NOMO-1 treated with DMSO at 0.1 percent for 48 hours (cell line): ENCODE data around the gene CFAP251.

Experiments used
- DNase-seq: peaks from one replicate; lab custom pipeline; 2025; ENCODE audit not compliant: unreplicated experiment; lab: John Stamatoyannopoulos, UW

Gene CFAP251

GRCh38 chr12:122001466-122002209 lies 83.2 kb downstream of the CFAP251 start:
- DNase-seq: no peak

DNA sequence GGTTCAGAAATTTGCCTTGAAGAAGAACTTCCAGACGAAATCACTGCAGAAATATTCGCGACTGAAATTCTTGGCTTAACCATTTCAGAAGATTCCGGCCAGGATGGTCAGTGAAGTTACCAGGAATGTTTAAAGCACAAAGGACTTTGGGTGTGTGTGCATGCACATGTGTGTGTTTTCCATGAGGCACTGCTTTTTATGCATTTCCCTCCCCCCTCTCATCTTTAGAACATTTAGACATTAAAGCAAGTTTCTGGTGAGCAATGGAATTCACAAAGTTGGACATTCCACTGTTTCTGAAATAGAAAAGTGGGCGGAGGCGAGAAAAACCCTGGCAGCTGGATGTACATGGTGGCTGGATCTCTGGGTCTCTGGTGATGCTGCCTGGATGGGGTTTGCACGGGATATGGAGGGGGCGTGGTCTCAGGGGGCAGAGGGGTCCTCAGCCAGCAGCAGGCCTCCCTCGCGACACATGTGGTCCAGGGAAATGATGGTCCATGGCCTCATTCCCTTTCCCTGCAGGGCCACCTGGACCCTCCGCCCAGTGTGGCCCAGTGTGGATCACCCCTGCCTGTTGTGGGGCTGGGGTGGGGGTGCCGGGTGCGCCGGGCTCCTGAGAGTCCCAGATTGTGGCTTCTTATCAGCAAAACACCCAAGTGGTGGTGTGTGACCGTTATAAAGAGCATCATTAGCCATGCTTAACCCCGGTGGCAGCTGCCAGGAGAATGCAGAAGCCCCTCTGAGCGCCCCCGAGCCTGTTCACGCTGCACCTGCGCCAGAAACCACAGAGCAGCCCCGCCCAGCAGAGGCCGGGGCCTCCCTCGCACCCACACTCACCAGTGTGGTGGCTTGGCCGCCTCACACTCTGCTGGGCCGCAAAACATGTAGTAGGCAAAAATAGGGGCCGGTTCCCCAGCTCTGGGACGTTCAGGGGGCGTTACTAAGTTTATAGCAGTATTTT lies 85.5 kb downstream of the CFAP251 start:
- DNase-seq: no peak

DNA sequence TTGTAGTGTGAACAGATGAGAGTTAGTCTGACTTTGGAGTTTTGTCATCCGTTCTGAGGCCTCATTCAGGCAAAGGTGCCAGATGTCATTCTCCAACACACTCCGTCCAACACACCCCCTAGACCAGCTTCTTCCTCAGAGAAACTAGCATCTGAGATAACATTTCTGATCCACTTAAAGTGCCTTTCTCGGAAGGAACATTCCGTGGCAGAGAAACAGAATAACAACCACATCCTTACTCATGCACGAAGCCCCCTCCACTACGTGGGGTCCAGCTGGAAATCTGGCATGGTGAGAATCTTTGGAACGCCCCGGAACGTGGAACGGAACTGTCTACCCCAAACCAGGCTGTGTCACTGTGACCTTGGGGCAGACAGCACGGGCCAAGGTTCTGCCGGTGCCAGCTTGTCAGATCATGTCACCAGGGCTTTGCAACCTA lies 86.3 kb downstream of the CFAP251 start:
- DNase-seq: no peak

- DNase-seq: no peak
Observed at GRCh38 chr12:122005252-122005776, 86.9 kb downstream of the CFAP251 start.

DNA sequence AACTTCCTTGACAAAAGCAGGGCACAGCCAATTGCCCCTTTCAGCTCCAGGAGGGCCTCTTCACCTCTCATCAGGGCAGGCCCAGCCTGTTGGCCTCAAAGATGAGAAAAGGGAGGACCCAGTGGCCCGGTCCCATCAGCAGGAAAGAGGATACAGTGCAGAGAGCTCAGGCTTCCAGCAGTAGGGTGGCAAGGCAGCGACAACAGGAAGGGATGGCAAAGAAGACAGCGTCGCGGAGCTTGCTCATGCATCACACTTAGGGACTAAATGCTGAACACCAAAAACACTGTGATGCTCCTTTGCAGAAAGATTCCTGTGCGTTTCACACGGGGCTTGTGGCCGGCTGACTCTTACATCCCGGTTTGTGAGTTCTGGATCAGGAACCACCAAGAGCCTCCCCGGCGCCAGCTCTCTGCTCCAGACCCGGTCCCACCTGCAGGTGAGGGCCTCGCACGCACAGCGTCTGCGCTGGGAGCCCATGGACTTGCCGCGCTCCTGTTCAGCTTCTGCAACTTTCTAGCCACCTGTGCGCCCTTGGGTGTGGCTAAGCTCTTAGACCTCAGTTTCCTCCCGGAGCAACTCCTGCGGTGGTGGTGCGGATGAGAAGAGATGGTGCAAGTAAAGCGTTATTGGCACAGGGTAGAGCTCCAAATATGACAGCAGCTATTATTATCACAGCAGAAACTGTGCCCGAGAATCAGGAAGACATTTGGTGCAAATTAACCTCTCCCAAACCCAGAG lies 88.0 kb downstream of the CFAP251 start:
- peak; percentile 43 for DNase-seq

- no peak for DNase-seq
Observed at GRCh38 chr12:122009741-122010140, 91.3 kb downstream of the CFAP251 start.

DNA sequence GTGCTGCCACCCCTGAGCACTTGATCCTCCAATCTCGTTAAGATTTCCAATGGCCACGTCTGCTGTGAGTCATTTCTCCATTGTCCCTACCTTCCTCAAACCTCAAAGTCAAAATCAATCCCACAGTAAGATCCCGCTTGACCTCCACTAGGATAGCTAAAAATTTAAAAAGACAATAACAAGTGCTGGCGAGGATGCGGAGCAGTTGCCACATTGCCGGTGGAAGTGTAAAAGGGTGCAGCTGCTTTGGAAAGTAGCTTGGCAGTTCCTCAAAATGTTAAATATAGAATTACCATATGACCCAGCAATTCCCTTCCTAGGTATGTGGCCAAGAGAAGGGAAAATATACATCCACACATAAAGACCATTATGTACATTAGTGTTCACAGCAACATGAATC lies 93.8 kb downstream of the CFAP251 start:
- DNase-seq: no peak

DNA sequence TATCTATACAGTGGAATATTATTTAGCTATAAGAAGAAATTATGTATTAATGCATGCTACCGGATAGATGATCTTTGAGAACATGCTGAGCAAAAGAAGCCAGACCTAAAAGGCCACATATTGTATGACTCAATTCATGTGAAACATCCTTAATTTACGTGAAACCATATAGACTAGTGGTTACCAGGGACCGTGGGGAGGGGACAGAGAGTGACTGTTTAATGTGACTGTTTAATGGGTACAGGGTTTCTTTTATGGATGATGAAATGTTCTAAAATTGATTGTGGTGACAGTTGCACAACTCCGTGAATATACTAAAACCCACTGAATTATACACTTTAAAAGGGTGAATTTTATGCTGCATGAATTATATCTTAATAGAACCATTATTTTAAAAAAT lies 94.7 kb downstream of the CFAP251 start:
- peak; percentile 86 for DNase-seq

- DNase-seq: peak; percentile 70
Observed at GRCh38 chr12:122013791-122014590, 95.6 kb downstream of the CFAP251 start.

DNA sequence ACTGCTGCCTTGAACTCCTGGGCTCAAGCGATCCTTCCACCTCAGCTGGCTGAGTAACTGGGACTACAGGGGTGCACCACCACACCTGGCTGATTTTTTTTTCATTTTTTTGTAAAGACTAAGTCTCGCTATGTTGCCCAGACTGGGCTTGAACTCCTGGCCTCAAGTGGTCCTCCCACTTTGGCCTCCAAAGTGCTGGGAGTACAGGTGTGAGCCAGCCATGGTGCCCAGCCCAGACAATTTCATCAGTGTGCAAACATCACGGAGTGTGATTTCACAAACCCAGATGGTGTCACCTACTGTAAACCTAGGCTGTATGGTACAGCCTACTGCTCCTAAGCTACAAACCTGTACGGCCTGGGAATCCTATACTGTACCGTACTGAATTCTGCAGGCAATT lies 96.4 kb downstream of the CFAP251 start:
- no peak for DNase-seq

- no peak for DNase-seq
Observed at GRCh38 chr12:122018457-122018856, 100.1 kb downstream of the CFAP251 start.

GRCh38 chr12:122018937-122019336 lies 100.5 kb downstream of the CFAP251 start:
- DNase-seq: no peak

DNA sequence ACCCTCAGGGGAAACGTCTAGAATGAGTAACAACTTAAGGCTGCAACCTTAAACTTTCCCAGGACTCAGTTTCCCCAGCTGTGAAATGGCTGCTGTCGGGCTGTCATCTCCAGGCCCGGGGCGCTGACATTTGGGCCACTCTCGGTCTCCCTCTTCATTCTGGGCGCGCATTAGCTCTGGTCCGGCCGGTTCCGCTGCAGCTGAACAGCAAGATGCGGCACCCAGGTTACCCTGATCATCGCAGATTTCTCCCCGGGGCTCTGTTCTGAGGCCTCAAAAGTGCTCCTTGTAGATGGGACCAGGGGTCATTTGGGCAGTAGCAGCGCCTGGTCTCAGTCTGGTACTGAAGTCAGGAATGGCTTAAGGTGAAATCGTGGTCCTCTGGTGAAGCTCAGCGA lies 102.4 kb downstream of the CFAP251 start:
- no peak for DNase-seq

GRCh38 chr12:122021193-122021821 lies 102.9 kb downstream of the CFAP251 start:
- DNase-seq: no peak

DNA sequence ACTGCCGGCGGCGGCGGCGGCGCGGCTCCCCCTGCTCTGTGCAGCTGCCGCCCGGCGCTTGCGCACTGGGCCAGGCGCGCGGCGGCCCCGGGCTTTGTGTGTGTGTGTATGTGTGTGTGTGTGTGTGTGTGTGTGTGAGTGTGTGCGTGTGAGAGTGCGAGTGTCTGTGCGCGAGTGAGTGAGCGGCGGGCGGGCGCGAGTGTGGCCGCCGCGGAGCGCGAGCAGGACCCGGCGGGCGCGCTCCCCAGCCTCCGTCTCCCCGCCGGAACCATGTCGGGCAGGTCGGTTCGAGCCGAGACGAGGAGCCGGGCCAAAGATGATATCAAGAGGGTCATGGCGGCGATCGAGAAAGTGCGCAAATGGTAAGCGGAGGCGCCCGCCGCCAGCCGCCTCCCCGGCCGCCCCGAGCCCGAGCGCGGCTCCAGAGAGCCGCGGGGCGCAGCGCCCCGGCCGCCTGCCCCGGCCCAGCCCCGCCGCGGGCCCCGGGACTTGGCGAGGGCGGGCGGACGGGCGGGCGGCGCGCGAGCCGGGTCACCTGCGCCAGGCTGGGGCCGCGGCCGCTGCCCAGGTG lies 103.5 kb downstream of the CFAP251 start, which contains the start of gene BCL7A:
TSS of gene BCL7A (plus strand) at position 63 of the 571 bp plus-strand sequence. CDS start at position 271, 208 bp downstream.
- DNase-seq: peak; percentile 55

GRCh38 chr12:122022393-122023338 lies 104.3 kb downstream of the CFAP251 start:
- no peak for DNase-seq

GRCh38 chr12:122023339-122024131 lies 105.1 kb downstream of the CFAP251 start:
- no peak for DNase-seq
